Kidney (tissue), 14 donors: Measurements from ENCODE around the gene SIGLEC6. TPM values are rescaled to one million over a fixed set of nuclear protein-coding genes. Genes with fewer than 3 reads are reported as not detected.

Experiments
- DNase-seq, 5 donors: peaks; one replicate each; pipeline ENCODE4 v3.0.0-alpha.2; 2013 to 2020
- FAIRE-seq: peaks from 2 replicates; lab custom pipeline; 2012; peaks lifted over from hg19 to GRCh38; lab: Jason Lieb, UNC
- H3K27ac ChIP-seq, 2 donors: one replicate each; pipeline ENCODE4 v1.7.0; 2013; ENCODE audit warnings: low read depth in 2 of 2, low read length in 2 of 2, inconsistent platforms in 1 of 2
- H3K27me3 ChIP-seq: one replicate; pipeline ENCODE4 v1.7.1; 2013; ENCODE audit warnings: low read length, inconsistent platforms; ENCODE audit not compliant: control insufficient read depth, insufficient read depth
- H3K36me3 ChIP-seq, 3 donors: one replicate each; pipeline versions ENCODE4 v1.7.0 to v1.7.1; 2013; ENCODE audit warnings: low read length in 3 of 3, control low read depth in 1 of 3, inconsistent platforms in 1 of 3; ENCODE audit not compliant: insufficient read depth in 3 of 3, control insufficient read depth in 2 of 3
- H3K4me1 ChIP-seq, 3 donors: one replicate each; pipeline versions ENCODE4 v1.7.0 to v1.7.1; 2013; ENCODE audit warnings: low read length in 3 of 3, inconsistent platforms in 1 of 3, low read depth in 1 of 3; ENCODE audit not compliant: control insufficient read depth in 2 of 3, insufficient read depth in 2 of 3
- H3K4me3 ChIP-seq, 3 donors: one replicate each; pipeline versions ENCODE4 v1.7.0 to v1.8.1; 2013; ENCODE audit warnings: low read length in 3 of 3, control low read depth in 1 of 3, inconsistent platforms in 1 of 3
- H3K9ac ChIP-seq, 3 donors: one replicate each; pipeline versions ENCODE4 v1.7.0 to v1.7.1; 2013; ENCODE audit warnings: low read length in 3 of 3, control low read depth in 1 of 3, inconsistent platforms in 1 of 3
- H3K9me3 ChIP-seq, 3 donors: one replicate each; pipeline versions ENCODE4 v1.7.0 to v1.7.1; 2013; ENCODE audit warnings: low read length in 3 of 3, control low read depth in 1 of 3, inconsistent platforms in 1 of 3; ENCODE audit not compliant: control insufficient read depth in 2 of 3, insufficient read depth in 1 of 3
- CTCF ChIP-seq: IDR thresholded peaks from 3 replicates; pipeline ENCODE4 v1.5.1; 2012; ENCODE audit warnings: mild to moderate bottlenecking, moderate library complexity, borderline replicate concordance; ENCODE audit not compliant: insufficient read depth; ENCODE audit errors: extremely low read depth
- intact Hi-C: fragments of 100-400 bp; cut with DNase I; formaldehyde crosslinking; loops from one replicate; pipeline ENCODE4 v1.11.1; 2022
- polyA plus RNA-seq: library from polyadenylated mRNA; stranded (reverse); fragments of 350-450 nt; fragmentation: Illumina TruSeq; extraction: RNeasy Lipid Tissue Mini Kit (QIAGEN cat#74804); gene quantifications from one replicate; pipeline ENCODE4 v1.2.3, GENCODE V29; 2014; ENCODE audit warnings: low read depth, low replicate concordance; ENCODE audit not compliant: insufficient read depth
- total RNA-seq: library from RNA; stranded (reverse); fragmentation: NEBNext Ultra II Directional; extraction: Animal tissue kit (Norgen Biotek cat#: 25700); gene quantifications from one replicate; pipeline ENCODE4 v1.2.1, GENCODE V29; 2021
- donor health status: control.
- donor health status: control.
- donor health status: control.
- donor health status: control.
- donor health status: control.
- donor health status: DM: yes; HTN: yes; CAD: no.
- donor health status: Normal renal cell carcinoma (clear cell type).

SIGLEC6 gene
- total and polyA plus RNA-seq, 2 donors from 2014 or later = 4.8 TPM; not detected in 1

DNA sequence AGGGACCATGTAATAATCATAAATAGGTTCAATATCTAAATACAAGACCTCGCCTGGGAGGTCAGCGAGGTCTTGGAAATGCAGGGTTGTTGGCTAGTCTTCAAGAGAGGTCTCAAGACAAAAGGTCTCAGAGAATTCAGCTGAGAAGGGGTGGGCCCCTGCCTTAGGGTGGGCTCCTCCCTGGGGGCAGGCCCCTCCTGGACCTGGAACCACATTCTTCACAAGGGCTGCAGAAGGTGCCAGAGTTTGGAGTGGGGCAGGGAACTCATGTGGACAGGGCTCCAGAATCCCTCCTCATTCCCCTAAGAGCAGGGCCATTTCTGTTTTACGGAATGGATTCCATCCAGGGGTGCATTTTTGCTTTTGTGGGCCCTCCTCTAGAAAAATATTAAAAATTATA is 43.0 kb downstream of the SIGLEC6 start:
- DNase-seq (no peak), FAIRE-seq (no peak)
- no peaks in the 10 kb centered on the region for H3K9me3 ChIP-seq
- no peak overlapping the region for H3K9ac ChIP-seq
- TF ChIP-seq CTCF = no peak
- H3K4me1 ChIP-seq = no peaks in the 10 kb centered on the region
- no peaks in the 10 kb centered on the region for H3K36me3 ChIP-seq
- H3K4me3 ChIP-seq = no peak overlapping the region
- H3K27me3 ChIP-seq = no peaks in the 10 kb centered on the region
- H3K27ac ChIP-seq = no peak overlapping the region
- intact Hi-C loops = no loop called here

DNA sequence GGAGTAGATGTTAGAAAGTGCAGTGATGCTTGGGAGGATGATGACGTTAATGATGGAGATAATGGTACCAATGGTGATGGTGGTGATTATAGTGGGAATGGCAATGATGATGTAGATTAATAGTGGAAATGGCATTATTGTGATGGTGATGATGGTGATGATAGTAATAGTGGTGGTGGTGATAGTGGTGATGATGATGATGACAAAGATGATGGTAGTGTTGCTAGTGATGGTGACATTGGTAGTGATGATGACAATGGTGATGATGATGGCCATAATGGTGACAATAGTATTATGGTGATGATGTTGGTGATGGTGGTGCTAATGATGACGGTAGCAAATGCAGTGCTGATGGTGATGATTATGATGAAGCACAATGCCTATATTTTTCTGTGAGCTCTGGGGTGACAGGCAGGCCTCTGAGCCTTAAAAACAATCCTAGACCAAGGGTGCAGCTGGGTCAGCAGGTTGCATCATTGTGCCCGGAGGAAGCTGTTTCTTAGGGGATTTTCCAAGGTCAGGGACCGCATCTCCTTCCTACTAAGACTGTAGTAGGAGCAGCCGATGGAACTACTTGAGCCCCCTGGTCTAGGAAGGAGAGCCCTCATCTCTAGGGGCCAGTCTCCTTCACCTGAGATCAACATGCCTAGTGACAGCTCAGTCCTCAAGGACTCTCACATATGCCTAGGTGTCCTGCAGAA is 45.4 kb downstream of the SIGLEC6 start:
- Histone ChIP-seq H3K27ac (no peak overlapping the region), H3K4me1 (no peaks in the 10 kb centered on the region), H3K36me3 (no peaks in the 10 kb centered on the region), H3K27me3 (no peaks in the 10 kb centered on the region), H3K9ac (no peak overlapping the region), H3K4me3 (no peak overlapping the region), H3K9me3 (no peaks in the 10 kb centered on the region)
- FAIRE-seq = no peak
- intact Hi-C loops = no loop called here
- no peak for DNase-seq
- TF ChIP-seq CTCF = no peak

- Histone ChIP-seq H3K9ac (no peak overlapping the region), H3K27ac (no peak overlapping the region), H3K36me3 (no peaks in the 10 kb centered on the region), H3K9me3 (peaks cover 0 to 3% (median 0%) of the 10 kb centered on the region in 3 donors), H3K4me1 (no peaks in the 10 kb centered on the region), H3K27me3 (no peaks in the 10 kb centered on the region), H3K4me3 (no peak overlapping the region)
- no peak for TF ChIP-seq CTCF
- DNase-seq (peak in 4 of 5 donors; percentile 53 to 80 (median 70)), FAIRE-seq (no peak)
- intact Hi-C loops = no loop called here
Measured at GRCh38 chr19:51480590-51480989, 50.9 kb downstream of the SIGLEC6 start.
